GM13976 (cell line): Measurements from ENCODE around the gene HSPB1.

ENCODE experiments used
- DNase-seq: peaks from one replicate; pipeline ENCODE4 v3.0.0; 2012; ENCODE audit warnings: low spot score
- CTCF ChIP-seq: IDR thresholded peaks from 2 replicates; pipeline ENCODE4 v1.5.1; 2012; ENCODE audit warnings: borderline replicate concordance, mild to moderate bottlenecking; ENCODE audit not compliant: insufficient read depth; ENCODE audit errors: extremely low read depth, missing control alignments, control extremely low read depth
- in situ Hi-C: fragments of 300-500 bp; cut with MboI; formaldehyde crosslinking; loops from one replicate; pipeline ENCODE4 v1.12.0; 2022; ENCODE audit warnings: low sequenced_read_pairs, mixed read lengths, inconsistent platforms; ENCODE audit not compliant: unreplicated experiment

HSPB1 gene

DNA sequence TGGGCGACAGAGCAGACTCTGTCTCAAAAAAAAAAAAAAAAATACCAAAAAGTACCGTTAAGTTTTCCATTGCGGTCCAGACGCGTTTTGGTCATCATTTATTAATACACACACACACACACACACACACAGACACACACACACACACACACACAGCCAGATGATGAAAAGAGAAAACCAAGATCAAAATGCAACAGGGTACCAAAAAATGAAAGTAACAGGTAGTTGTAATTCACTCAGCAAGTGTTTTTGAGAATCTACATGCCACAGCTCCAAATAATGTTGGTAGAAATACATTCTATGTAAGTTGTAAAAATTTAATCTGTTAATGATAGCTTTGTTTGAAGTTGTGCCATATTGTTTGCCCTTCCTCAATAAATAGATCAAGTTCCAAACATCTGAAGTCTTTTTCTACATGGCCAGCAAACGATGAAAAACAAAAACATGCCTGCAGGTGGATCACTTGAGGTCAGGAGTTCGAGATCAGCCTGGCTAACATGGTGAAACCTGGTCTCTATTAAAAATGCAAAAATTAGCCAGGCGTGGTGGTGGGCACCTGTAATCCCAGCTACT lies 46.9 kb downstream of the HSPB1 start:
- in situ Hi-C loops = no loop called here
- no peak for DNase-seq
- no peak for TF ChIP-seq CTCF

GRCh38 chr7:76351372-76351771 lies 48.9 kb downstream of the HSPB1 start:
- no peak for DNase-seq
- in situ Hi-C loops = no loop called here
- TF ChIP-seq CTCF = no peak

DNA sequence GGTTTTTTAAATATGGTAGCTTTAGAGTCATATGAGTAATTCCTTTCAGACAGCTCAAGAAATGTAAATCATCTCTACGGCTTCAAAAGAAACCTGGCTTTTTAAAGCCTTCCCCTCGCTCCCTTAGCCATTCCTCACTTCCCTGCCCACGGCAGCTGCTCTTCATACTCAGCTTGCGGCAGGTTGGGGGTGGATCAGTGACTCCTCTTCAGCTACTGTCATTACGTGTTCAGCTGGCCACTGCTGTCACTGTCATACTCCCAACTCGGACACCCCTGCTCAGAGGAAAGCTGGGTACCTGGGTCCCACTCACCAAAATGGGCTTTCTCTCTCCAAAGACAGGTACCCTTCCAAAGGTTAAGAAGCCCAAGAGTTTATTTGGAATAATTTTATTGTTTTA lies 49.7 kb downstream of the HSPB1 start:
- in situ Hi-C loops = no loop called here
- DNase-seq = no peak
- no peak for TF ChIP-seq CTCF

GRCh38 chr7:76353744-76354143 lies 51.3 kb downstream of the HSPB1 start:
- no peak for DNase-seq
- TF ChIP-seq CTCF = no peak
- in situ Hi-C loops = no loop called here
